GM19372 (cell line): ENCODE measurements around the gene DLG2.

Experiments used
- ATAC-seq: cut with Tn5 transposase; IDR thresholded peaks from one replicate; pipeline ENCODE4 v1.9.1; 2021; ENCODE audit warnings: mild to moderate bottlenecking, low read depth, moderate library complexity; ENCODE audit not compliant: unreplicated experiment

Gene DLG2

GRCh38 chr11:84215672-84216071 lies 1411.5 kb downstream of the DLG2 start:
- no peak for ATAC-seq

GRCh38 chr11:84214557-84214956 lies 1412.6 kb downstream of the DLG2 start:
- ATAC-seq = no peak

DNA sequence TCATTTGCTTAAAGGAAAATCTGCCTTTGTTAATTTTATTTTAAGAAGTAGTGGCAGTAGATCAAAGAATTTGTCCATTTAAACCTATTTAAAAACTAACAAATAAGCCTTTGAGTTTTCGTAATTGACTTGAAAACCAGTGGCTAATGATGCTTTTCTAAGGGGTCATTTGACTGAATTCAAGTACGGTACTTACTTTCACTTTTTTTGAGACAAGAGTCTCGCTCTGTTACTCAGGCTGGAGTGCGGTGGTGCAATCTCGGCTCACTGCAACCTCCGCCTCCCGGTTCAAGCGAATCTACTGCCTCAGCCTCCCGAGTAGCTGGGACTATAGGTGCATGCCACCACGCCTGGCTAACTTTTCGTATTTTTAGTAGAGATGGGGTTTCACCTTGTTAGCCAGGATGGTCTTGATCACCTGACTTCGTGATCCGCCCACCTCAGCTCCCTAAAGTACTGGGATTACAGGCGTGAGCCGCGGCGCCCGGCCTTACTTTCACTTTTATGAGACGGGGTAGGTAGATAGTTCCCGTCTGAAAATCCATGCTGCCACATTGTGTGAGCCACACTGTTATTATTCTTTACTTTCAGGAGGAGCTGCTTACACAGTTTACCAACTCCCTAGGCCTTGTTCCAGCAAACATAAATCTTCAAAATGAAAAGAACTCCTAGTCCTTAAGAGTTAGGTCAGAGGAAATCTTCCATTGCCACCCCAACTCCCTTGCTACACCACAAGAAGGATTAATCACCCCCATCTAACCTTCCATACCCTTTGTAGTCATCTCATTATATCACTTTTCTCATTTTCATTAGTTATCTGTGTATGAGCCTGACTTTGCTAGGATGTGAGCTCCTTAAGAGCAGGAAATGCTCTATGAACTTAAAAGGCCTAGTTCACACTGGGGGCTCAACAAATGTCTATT lies 1414.4 kb downstream of the DLG2 start:
- ATAC-seq = no peak

DNA sequence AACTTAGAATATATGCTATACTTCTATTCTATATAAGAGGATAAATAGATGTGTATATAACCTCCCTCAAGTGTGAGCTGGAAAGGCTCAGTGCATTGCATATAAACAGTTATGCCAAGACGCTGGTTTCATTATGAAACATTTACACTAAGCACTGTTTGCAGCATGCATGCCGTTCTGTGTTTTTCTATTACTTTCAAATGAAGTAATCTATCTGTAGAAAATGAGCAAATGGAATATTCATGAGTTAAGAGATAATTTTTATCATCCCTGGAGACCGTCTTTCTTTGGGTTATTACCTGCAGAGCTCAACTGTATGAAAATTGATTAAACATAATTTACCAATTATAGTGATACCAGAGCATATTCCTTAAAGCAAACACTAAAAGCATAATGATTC lies 1415.2 kb downstream of the DLG2 start:
- ATAC-seq = no peak

DNA sequence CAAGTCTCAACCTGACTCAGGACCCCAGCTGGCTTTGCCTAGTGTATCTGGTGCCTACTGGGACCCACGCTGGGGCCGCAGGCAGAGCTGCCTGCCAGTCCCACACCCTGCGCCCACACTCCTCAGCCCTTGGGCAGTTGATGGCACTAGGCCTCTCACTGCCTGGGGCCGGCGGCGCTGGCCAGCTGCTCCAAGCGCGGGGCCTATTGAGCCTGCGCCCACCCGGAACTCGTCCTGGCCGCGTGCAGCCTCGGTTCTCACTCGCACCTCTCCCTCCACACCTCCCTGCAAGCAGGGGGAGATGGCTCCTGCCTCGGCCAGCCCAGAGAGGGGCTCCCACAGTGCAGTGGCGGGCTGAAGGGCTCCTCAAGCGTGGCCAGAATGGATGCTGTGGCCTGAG lies 1432.4 kb downstream of the DLG2 start:
- no peak for ATAC-seq

GRCh38 chr11:84193706-84194105 lies 1433.4 kb downstream of the DLG2 start:
- ATAC-seq = no peak

GRCh38 chr11:84188521-84188920 lies 1438.6 kb downstream of the DLG2 start:
- ATAC-seq = no peak

- ATAC-seq = no peak
Measured at GRCh38 chr11:84173078-84173477, 1454.1 kb downstream of the DLG2 start.

DNA sequence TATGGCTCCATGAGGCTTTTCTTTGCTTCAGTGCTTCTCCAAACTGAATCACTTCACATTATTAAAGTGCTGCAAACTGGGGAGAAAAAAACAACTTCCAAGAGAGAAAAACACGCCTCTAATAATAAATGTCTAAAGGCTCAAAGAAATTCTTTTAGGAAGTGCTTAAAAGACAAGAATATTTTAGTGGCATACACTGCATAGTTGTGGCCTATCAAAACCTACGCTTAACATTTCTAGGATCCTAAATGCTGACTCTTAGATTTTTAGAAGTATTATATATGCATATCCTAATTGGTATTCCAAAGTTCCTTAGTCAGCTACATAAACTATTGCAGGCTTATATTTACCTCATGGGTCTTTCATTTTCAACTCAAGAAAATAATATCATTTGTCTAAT lies 1462.0 kb downstream of the DLG2 start:
- ATAC-seq = no peak

DNA sequence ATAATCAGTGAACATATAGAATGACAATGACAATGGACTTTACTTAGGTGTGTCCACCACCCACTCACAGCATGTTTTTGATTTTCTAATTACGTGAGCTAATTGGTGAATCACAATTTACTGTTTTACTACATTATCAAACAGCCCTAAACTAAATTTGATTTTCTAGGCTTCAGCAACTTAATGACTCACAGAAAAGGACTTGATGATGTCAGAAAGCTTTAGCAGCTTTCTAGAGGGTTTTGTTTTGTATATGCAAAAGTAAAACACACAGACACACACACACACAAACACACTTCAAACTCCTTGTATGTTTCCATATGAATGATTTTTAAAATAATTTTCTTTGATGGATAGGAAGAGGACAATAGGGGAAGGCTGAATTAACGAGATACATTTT lies 1462.4 kb downstream of the DLG2 start:
- no peak for ATAC-seq

GRCh38 chr11:84163116-84163515 lies 1464.0 kb downstream of the DLG2 start:
- ATAC-seq = no peak

DNA sequence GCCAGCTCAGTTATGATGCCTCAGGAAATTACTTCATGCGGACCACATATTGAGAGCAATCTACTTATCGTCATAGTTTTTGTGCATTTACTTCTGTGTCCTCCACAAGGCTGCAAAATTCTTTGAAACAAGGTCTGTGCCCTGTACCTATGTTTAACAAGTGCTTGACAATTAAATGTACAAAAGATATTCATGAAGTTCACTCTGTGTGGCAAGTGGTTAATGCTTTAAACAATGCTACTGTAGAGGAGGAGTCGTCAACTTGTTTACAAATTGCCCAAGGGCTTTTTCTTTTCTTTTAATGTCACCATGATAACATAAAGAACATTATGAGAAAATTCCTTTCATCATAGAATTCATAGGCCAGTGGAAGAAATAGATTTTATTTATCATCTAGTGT lies 1469.5 kb downstream of the DLG2 start:
- ATAC-seq = no peak

DNA sequence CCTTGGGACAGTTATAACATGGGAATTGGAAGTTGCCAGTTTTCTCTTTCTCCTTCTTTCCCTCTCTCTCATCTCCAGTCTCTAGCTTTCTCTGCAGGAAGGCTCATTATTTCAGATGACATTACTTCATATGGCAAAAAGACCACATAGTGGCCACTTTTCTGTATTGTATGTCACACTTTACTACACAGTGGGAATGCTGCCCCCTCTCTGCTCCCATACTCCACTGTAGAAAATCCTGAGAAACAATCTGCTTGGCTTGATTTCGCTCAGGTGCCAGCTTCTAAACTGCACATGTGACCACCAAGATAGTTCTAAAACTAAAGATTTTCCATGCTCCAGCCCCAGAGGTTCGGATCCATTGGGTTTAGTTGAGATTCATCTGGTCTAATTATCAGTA lies 1480.3 kb downstream of the DLG2 start:
- ATAC-seq = no peak

GRCh38 chr11:84145616-84146185 lies 1481.4 kb downstream of the DLG2 start:
- ATAC-seq = no peak

DNA sequence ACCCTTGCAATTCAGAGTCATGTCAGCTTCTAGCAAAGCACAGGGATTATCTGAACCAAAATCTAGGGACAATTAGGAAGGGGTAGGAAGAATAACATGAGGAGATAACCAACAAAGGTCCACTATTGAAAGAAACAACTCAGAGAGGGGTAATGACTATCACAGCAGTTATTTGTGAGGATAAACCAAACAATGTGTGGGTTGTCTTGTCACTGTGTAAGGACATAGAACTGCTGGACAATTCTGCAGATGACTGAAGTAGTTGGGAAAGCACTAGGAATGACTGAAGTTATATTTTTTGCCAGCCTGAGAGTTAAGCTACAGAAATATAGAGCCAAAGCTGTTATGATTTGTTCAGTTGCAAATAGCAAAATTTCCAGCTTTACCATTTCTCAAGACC lies 1482.6 kb downstream of the DLG2 start:
- ATAC-seq = no peak

- ATAC-seq = no peak
Measured at GRCh38 chr11:84142411-84142810, 1484.7 kb downstream of the DLG2 start.

DNA sequence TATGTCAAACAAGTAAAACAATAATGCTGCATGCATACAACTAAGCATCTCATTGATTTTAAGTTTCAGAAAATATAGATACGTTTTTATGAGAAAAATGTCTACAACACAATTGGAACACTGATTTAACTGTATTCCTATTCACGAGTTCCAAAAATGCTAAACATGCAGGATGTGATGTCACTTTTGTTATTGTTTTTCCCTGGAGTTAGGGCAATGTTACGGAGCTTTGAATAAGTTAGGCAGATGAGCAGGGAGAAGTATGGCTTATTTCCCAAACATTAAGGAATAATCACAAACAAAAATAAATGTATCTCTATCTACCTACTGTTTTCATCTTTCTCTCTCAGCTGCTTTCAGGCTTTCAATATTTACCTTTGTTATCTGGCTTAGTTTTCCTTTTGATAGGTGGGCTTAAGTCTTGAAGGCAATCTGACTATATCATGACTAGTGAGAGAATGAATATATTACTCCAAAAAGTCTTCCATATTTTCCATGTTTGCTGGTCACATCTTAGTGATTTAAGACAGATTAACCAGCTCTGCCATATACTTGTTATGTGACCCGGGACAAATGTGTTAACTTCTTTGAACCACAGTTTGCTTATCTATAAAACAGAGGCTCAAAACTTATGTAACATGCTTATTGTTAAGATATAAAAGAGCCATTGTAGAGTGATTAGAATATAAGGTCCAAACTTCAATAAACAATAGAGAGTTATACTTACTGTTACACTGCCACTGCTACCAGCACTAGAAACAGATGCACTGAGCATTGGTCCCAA lies 1486.6 kb downstream of the DLG2 start:
- no peak for ATAC-seq

GRCh38 chr11:84137960-84138359 lies 1489.2 kb downstream of the DLG2 start:
- ATAC-seq = no peak

- no peak for ATAC-seq
Measured at GRCh38 chr11:84137505-84137904, 1489.6 kb downstream of the DLG2 start.

- ATAC-seq = no peak
Measured at GRCh38 chr11:84136926-84137325, 1490.2 kb downstream of the DLG2 start.

DNA sequence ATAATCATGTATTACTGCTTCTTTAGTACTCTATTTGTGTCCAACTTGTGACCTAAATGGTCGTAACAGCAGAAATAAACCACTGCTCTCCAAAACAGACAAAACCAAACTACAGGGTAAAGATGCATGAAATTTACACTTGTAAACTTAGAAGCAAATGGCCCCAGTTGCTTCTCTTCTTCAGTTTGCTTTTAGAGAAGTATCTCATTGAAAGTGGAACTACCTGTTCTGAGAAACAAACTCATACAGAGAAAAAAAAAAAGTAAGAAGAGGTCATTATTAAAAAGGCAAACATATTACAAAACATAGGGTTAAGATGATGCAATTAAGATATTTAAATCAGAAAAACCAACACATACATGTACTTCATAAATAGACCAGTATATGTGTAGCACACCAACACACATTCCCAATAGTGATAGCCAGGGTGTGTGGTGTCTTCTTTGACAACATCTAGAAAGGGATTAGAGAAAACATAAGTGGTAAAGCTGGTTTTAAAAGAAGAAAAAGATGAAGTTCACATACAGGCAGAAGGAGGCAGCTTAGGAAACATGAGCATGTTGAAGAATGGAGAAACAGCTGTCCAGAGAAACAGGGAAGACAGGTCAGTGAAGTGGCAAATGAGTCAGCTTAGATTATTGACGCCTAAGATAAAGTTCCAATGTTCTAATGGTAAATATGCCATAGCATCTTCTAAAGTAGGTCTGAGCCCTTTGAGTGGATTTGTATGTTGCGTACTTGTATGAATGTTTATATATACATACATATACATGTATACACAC lies 1496.3 kb downstream of the DLG2 start:
- ATAC-seq = no peak
